ENCODE results near the gene P2RY11.

DNA sequence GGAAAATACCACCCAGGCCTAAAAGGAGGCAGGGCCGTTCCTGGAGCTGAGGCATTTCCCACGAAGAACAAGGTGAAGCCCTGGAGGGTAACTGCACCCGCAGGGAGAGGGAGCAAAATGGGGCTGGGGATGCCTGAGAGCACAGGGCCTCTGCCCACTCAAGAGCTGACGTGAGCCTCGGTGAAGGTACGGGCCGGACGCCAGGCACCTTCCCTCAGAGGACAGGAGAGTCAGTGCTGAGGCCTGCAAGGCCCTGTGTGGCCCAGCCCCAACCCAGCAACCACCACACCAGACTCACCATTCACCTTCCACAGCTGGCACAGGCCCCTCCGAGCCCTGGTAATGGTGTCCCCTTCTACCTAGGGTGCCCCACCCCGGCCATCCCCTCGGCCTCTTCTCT, 47.0 kb downstream of the P2RY11 start:
- TF ChIP-seq, protein P1, sequence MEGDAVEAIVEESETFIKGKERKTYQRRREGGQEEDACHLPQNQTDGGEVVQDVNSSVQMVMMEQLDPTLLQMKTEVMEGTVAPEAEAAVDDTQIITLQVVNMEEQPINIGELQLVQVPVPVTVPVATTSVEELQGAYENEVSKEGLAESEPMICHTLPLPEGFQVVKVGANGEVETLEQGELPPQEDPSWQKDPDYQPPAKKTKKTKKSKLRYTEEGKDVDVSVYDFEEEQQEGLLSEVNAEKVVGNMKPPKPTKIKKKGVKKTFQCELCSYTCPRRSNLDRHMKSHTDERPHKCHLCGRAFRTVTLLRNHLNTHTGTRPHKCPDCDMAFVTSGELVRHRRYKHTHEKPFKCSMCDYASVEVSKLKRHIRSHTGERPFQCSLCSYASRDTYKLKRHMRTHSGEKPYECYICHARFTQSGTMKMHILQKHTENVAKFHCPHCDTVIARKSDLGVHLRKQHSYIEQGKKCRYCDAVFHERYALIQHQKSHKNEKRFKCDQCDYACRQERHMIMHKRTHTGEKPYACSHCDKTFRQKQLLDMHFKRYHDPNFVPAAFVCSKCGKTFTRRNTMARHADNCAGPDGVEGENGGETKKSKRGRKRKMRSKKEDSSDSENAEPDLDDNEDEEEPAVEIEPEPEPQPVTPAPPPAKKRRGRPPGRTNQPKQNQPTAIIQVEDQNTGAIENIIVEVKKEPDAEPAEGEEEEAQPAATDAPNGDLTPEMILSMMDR (IDR thresholded peaks at IDR 0.05; ENCODE audit: insufficient read depth, low read depth, low read length): no peak
- no peak for TF ChIP-seq EZH2 (IDR thresholded peaks at IDR 0.05; ENCODE audit: insufficient read depth, low read length)

Data from astrocyte (in vitro differentiated cells and primary cell).